ENCODE results near the gene PTCH1. TPM values are rescaled to one million over a fixed set of nuclear protein-coding genes. Genes with fewer than 3 reads are reported as not detected.

The PTCH1 gene
- total and polyA plus RNA-seq, 10 of the 15 experiments (the other 5 are each of a cell fraction or from before 2014, with no cell fraction given): 0.16 to 6.1 (median 2.6) TPM

DNA sequence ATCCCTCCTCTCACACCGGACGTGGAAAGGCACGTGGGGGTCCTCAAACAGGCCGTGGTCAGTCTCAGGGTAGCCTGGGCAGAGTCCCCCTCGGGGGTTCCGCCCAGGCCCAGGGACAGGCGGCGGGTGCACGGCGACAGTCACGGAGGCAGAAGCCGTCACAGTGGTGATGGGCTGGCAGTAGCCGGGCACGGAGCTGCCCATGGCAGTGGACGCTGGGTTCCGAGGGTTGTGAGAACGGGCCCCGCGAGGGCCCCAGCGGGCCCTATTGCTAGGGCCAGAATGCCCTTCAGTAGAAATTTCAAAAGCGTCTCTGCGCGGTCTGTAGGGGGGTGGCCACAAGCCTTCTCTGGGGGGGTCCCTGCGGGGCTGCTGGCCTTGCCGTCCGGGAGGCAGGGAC is 69.8 kb downstream of the PTCH1 start:
- Histone ChIP-seq H3K4me1 (ENCODE audit: control insufficient read depth, insufficient read depth, low read length) (peaks cover 7% of the 10 kb centered on the region), H3K9ac (ENCODE audit: control insufficient read depth, insufficient read depth, low read length) (no peak overlapping the region), H3K36me3 (ENCODE audit: control insufficient read depth in 2 of 2, insufficient read depth in 2 of 2, low read length in 1 of 2) (peaks cover 0 to 9% of the 10 kb centered on the region in 2 experiments; a peak in 2 of 4 replicates), H3K27ac (ENCODE audit: control insufficient read depth, insufficient read depth) (no peak overlapping the region), H3K9me3 (replicated peaks; ENCODE audit: control insufficient read depth, insufficient read depth, low read length) (no peaks in the 10 kb centered on the region; the same call in 2 of the 3 replicates), H3K79me2 (ENCODE audit: control insufficient read depth, insufficient read depth, low read length) (no peaks in the 10 kb centered on the region), H3K4me2 (ENCODE audit: control insufficient read depth, insufficient read depth) (no peak overlapping the region), H3K27me3 (replicated peaks in 1 of 2; ENCODE audit: control insufficient read depth in 2 of 2, insufficient read depth in 2 of 2, low read length in 1 of 2) (no peaks in the 10 kb centered on the region), H3K4me3 (no peak overlapping the region), H4K20me1 (ENCODE audit: control insufficient read depth, insufficient read depth) (no peaks in the 10 kb centered on the region), H2AFZ (ENCODE audit: control insufficient read depth, low read depth, low read length) (no peak overlapping the region)
- FAIRE-seq: no peak
- 98% methylated on average over 26 of the region's 26 CpGs for WGBS (ENCODE audit: insufficient coverage, insufficient replicate concordance, low lambda C conversion rate, missing lambda C conversion rate)
- no peak for ATAC-seq
- ChIA-PET POLR2A (no interaction called here), CTCF (interaction anchor here (0.8 kb wide), 1 partner anchor 125 kb away, joined by 3 read pairs; no protein-coding TSS in a partner anchor), SMC1A (ENCODE audit: uncharacterized antibody, unreplicated experiment) (no interaction called here), RAD21 (ENCODE audit: unreplicated experiment) (interaction anchor here (1.2 kb wide), 1 partner anchor 16 kb away, joined by 3 read pairs; no protein-coding TSS in a partner anchor)
- no TSS peak for BruUV-seq (replicated peaks)
- intact Hi-C loops (cut with micrococcal nuclease; ENCODE audit: unreplicated experiment): no loop called here
- no peak for TF ChIP-seq SUZ12 (IDR thresholded peaks at IDR 0.05; ENCODE audit: unreplicated experiment)
- no peak for TF ChIP-seq ZSCAN29 (IDR thresholded peaks at IDR 0.05)
- no peak for TF ChIP-seq SREBF1 (IDR thresholded peaks at IDR 0.05; ENCODE audit: low read length)
- no peak for TF ChIP-seq RAD21 (IDR thresholded peaks at IDR 0.05; ENCODE audit: insufficient read depth, low read depth, low read length)
- TF ChIP-seq NFYA (IDR thresholded peaks at IDR 0.05; ENCODE audit: borderline replicate concordance, low read depth, low read length): no peak
- TF ChIP-seq HDGF (IDR thresholded peaks at IDR 0.05): no peak
- TF ChIP-seq IKZF2 (IDR thresholded peaks at IDR 0.05): no peak
- TF ChIP-seq RFX5 (IDR thresholded peaks at IDR 0.05; ENCODE audit: low read depth, low read length): no peak
- no peak for TF ChIP-seq CREB1 (IDR thresholded peaks at IDR 0.05; ENCODE audit: low read depth)
- TF ChIP-seq SUPT20H (IDR thresholded peaks at IDR 0.05; ENCODE audit: borderline replicate concordance, control insufficient read depth, low read depth, low read length): no peak
- TF ChIP-seq POLR2AphosphoS5 (IDR thresholded peaks at IDR 0.05; ENCODE audit: low read length): no peak
- TF ChIP-seq HDAC2 (IDR thresholded peaks at IDR 0.05): no peak
- no peak for TF ChIP-seq IKZF1 (conservative IDR thresholded peaks at IDR 0.05)
- no peak for TF ChIP-seq ASH2L (IDR thresholded peaks at IDR 0.05; ENCODE audit: borderline replicate concordance, low read depth)
- no peak for TF ChIP-seq ELK1 (IDR thresholded peaks at IDR 0.05; ENCODE audit: low read depth, low read length)
- DNase-seq (ENCODE audit: low read depth, low spot score): no peak
- in situ Hi-C loops (cut with MboI): no loop called here

All from GM12878 (cell line).